Right atrium auricular region (tissue), 2 donors: ENCODE measurements around the gene SKI. TPM values are rescaled to one million over a fixed set of nuclear protein-coding genes. Genes with fewer than 3 reads are reported as not detected.

Experiments used
- DNase-seq: peaks from one replicate; pipeline ENCODE4 v3.0.0-alpha.2; 2019; ENCODE audit warnings: low spot score
- H3K27ac ChIP-seq, 2 donors: fragments of 200-600 bp; sonication (generic); 1 replicate in 1 of 2; 2 replicates in 1 of 2; pipeline ENCODE4 v1.5.1; 2016 to 2019
- H3K27me3 ChIP-seq, 2 donors: fragments of 200-600 bp; sonication (generic); one replicate each; pipeline versions ENCODE4 v1.5.1 to v1.6.0; 2017 to 2019
- H3K36me3 ChIP-seq: fragments of 200-600 bp; sonication (generic); one replicate; pipeline ENCODE4 v1.5.1; 2016
- H3K4me1 ChIP-seq, 2 donors: fragments of 200-600 bp; sonication (generic); one replicate each; pipeline versions ENCODE4 v1.5.1 to v1.6.0; 2017 to 2019
- H3K4me3 ChIP-seq, 2 donors: fragments of 200-600 bp; sonication (generic); 1 replicate in 1 of 2; 2 replicates in 1 of 2; pipeline ENCODE4 v1.5.1; 2017 to 2019; ENCODE audit warnings: mild to moderate bottlenecking in 1 of 2, moderate library complexity in 1 of 2
- H3K9me3 ChIP-seq, 2 donors: fragments of 200-600 bp; sonication (generic); one replicate each; pipeline ENCODE4 v1.5.1; 2019
- total RNA-seq, 2 donors: library from RNA; depleted of rRNA; stranded (reverse); fragments of >200 nt; gene quantifications; one replicate each; pipeline ENCODE4 v1.1.0, GENCODE V29; 2016
- TF ChIP-seq, protein P1 (sequence below), 2 donors: fragments of 200-600 bp; sonication (generic); IDR thresholded peaks; one replicate each; pipeline ENCODE4 v1.5.1; 2019; ENCODE audit warnings: antibody characterized with exemption in 2 of 2

SKI gene
- total RNA-seq, 2 donors from 2014 or later: 36.7 to 57.2 TPM

DNA sequence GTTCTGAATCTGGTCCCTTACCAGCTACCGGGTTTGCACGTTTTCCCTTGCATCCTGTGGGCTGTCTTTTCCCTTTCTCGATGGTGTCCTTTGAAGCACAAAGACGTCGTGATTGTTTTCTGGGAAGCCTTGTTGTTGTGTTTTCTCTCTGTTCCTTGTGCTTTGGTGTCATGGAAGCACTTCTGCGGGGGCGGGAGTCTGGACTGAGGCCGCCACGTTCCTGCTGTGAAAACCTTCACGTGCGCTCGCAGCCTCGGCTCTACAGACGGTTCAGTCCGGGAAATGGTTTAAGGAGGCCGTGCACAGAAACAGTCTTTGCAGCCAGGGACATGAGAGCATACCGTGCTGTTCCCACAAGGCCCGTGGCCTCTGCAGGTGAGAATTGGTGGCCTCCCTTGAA, 68.5 kb downstream of the SKI start:
- Histone ChIP-seq H3K9me3 (no peaks in the 10 kb centered on the region), H3K27ac (no peak overlapping the region), H3K27me3 (no peaks in the 10 kb centered on the region), H3K36me3 (no peaks in the 10 kb centered on the region), H3K4me3 (no peak overlapping the region), H3K4me1 (peaks cover 0 to 96% of the 10 kb centered on the region in 2 donors)
- TF ChIP-seq, protein P1, sequence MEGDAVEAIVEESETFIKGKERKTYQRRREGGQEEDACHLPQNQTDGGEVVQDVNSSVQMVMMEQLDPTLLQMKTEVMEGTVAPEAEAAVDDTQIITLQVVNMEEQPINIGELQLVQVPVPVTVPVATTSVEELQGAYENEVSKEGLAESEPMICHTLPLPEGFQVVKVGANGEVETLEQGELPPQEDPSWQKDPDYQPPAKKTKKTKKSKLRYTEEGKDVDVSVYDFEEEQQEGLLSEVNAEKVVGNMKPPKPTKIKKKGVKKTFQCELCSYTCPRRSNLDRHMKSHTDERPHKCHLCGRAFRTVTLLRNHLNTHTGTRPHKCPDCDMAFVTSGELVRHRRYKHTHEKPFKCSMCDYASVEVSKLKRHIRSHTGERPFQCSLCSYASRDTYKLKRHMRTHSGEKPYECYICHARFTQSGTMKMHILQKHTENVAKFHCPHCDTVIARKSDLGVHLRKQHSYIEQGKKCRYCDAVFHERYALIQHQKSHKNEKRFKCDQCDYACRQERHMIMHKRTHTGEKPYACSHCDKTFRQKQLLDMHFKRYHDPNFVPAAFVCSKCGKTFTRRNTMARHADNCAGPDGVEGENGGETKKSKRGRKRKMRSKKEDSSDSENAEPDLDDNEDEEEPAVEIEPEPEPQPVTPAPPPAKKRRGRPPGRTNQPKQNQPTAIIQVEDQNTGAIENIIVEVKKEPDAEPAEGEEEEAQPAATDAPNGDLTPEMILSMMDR (IDR thresholded peaks at IDR 0.05): no peak
- DNase-seq: no peak

DNA sequence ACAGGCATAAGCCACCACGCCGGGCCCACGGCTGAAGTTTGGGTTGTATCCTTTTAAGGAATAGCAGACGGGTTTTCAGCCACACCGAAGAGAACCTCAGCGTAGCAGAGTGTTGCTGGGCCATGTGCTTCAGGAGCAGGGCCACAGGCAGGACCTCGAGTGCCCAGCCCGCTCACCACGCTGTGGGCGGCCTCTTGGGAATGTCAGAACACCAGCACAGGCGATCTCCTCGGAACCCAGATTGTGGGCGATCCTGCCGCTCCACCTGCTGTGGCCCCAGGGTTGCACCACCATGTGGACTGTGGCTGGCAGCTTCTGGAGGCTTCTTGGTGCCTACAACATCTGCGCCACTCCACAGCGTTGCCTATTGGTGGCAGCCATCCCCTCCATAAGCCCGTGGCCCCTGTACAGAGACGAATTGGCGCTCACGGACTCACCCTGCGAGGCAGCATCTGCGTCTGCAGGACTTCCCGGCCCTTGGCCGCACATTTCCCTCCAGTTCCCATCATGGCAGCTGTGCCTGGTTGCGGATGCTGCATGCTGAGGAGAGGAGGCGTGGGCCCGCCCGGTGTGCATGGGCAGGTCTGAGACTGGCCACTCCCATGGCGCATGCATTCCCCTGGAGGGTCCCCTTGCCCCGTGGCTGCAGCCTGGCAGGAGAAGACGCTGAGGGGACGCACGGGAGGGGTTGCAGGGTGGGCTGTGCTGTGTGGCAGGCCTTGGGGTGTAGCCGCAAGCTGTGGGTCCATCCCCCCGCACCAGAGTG, 69.3 kb downstream of the SKI start:
- Histone ChIP-seq H3K27ac (peak overlapping the region in 1 of 2 donors; percentile 88), H3K4me3 (no peak overlapping the region), H3K36me3 (no peaks in the 10 kb centered on the region), H3K27me3 (no peaks in the 10 kb centered on the region), H3K4me1 (peaks cover 0 to 96% of the 10 kb centered on the region in 2 donors), H3K9me3 (no peaks in the 10 kb centered on the region)
- TF ChIP-seq, protein P1 (IDR thresholded peaks at IDR 0.05): no peak
- DNase-seq: no peak

DNA sequence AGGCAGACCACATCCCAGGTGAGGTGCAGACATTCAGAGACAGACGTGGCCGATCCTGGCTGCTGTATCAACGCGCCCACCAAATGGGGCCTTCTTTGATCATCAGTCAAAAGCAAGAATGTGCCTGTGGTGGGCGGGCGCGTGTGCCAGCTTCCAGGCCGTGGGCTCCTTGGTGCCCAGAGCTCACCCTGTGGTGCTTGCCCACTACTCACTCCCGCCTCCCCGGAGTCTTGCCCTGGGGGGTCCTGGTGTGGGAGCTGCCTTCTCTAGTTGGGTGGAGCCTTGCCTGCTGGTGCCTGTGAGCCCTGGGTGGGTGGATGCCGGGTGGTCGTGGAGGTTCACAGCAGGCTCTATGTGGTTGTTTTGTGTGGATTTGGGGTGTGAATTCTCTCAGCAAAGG, 70.6 kb downstream of the SKI start:
- Histone ChIP-seq H3K27ac (peak overlapping the region; percentile 88 to 90), H3K4me3 (peak overlapping the region in 1 of 2 donors; percentile 41), H3K36me3 (peaks cover 5% of the 10 kb centered on the region), H3K4me1 (peaks cover 0 to 95% of the 10 kb centered on the region in 2 donors), H3K27me3 (no peaks in the 10 kb centered on the region), H3K9me3 (no peaks in the 10 kb centered on the region)
- TF ChIP-seq, protein P1 (IDR thresholded peaks at IDR 0.05): no peak
- DNase-seq: no peak

DNA sequence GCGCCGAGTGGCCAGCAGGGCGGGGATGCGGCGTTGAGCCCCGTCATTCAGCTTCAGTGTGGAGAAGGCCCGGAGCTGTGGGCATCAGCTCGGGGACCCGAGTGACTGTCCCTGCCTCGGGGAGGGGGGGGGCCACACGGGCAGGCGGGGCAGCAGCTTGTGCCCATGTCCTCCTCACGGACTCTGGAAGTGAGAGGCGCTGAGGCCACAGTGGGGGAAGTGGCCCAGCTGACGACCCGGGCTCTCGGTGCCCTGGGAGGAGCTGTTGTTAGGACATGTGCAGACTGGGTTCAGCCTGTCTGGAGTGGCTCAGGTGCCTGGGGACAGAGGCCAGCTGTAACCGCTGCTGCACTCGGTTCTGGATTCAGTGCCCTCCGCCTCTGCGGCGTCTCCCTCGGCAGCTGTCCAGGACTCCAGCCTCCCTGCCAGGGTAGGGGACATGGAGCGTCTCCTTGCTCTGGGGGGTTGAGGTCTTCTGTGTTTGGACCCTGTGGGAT, 71.1 kb downstream of the SKI start:
- Histone ChIP-seq H3K4me3 (peak overlapping the region in 1 of 2 donors; percentile 41), H3K27ac (peak overlapping the region; percentile 88 to 90), H3K27me3 (no peaks in the 10 kb centered on the region), H3K36me3 (peaks cover 10% of the 10 kb centered on the region), H3K9me3 (no peaks in the 10 kb centered on the region), H3K4me1 (peaks cover 0 to 95% of the 10 kb centered on the region in 2 donors)
- TF ChIP-seq, protein P1 (IDR thresholded peaks at IDR 0.05): no peak
- no peak for DNase-seq

DNA sequence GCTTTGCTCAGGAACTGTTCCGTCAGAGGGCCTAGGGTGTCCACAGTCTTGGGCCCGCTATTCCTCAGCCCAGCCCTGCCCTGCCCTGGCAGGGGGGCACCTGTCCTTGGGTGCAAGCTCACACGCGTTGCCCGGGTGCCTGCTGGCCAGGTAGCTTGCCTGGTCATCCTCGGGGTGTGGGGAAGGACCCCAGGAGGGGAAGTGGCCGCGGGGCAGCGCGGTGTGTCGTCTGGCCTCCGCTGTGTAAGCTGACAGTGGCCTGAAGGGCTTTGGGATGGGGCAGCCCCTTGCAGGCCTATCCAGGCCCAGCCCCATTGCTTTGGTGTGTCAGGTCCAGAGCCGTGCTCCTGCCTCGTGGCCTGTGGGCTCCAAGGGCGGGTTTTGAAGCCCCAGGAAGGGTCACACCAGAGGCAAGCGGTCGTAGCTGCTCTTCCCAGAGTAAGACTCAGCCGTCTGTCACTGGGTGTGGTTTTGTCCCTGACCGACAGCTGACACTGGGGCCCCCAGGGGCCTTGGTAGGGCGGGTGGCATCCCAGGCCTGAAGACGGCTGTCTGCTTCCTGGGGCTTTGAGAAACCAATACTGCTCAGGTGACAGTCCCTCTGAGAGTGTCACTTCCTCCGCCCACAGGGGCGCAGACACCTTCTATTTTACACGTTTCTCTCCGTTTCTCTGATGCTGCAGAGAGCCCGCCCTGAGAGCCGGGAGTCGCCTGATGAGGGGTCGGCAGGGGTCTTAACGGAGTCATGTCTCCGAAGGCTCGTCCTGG, 72.1 kb downstream of the SKI start:
- Histone ChIP-seq H3K9me3 (no peaks in the 10 kb centered on the region), H3K4me3 (peak overlapping the region in 1 of 2 donors; percentile 41), H3K36me3 (peaks cover 20% of the 10 kb centered on the region), H3K27ac (peak overlapping the region; percentile 88 to 90), H3K27me3 (no peaks in the 10 kb centered on the region), H3K4me1 (peaks cover 0 to 95% of the 10 kb centered on the region in 2 donors)
- DNase-seq: no peak
- TF ChIP-seq, protein P1 (IDR thresholded peaks at IDR 0.05): no peak
